WTC11 (cell line): ENCODE measurements around the gene KCNIP3. TPM values are rescaled to one million over a fixed set of nuclear protein-coding genes. Genes with fewer than 3 reads are reported as not detected.

Experiments
- ATAC-seq: fragments of 200-7000 bp; cut with Tn5 transposase; 2 replicates; pipeline ENCODE4 v1.10.0; 2021; ENCODE audit warnings: mild to moderate bottlenecking, moderate library complexity
- CTCF ChIA-PET: fragments of 300-600 bp; sonication (Branson Sonifier 250); formaldehyde crosslinking; loops from one replicate; lab custom pipeline; 2021; ENCODE audit warnings: antibody characterized with exemption; lab: Charles Lee
- POLR2A ChIA-PET: fragments of 350-600 bp; sonication (Branson Sonifier 250); formaldehyde crosslinking; loops from one replicate; lab custom pipeline; 2021; ENCODE audit warnings: antibody characterized with exemption; lab: Charles Lee
- DNase-seq: peaks from one replicate; pipeline ENCODE4 v3.0.0; 2021; ENCODE audit warnings: low spot score
- H3K27ac Mint-ChIP-seq: 2 replicates; pipeline ENCODE4 v1.8.0; 2021; ENCODE audit warnings: mixed read lengths
- H3K27me3 Mint-ChIP-seq: 2 replicates; pipeline ENCODE4 v1.8.0; 2021; ENCODE audit warnings: low read depth, mild to moderate bottlenecking, moderate library complexity, mixed read lengths
- H3K36me3 Mint-ChIP-seq: 2 replicates; pipeline ENCODE4 v1.8.0; 2021; ENCODE audit warnings: mixed read lengths
- H3K4me1 Mint-ChIP-seq: 2 replicates; pipeline ENCODE4 v1.8.0; 2022; ENCODE audit warnings: mixed read lengths
- H3K4me3 Mint-ChIP-seq: 2 replicates; pipeline ENCODE4 v1.8.0; 2021; ENCODE audit warnings: mild to moderate bottlenecking, moderate library complexity, mixed read lengths
- H3K9me3 Mint-ChIP-seq: 2 replicates; pipeline ENCODE4 v1.8.0; 2021; ENCODE audit warnings: mixed read lengths
- CREB1 ChIP-seq: sonication (generic); formaldehyde crosslinking; IDR thresholded peaks from 2 replicates; pipeline ENCODE4 v1.8.0; 2023; ENCODE audit warnings: mild to moderate bottlenecking, missing genetic modification reagents
- FOXP1 ChIP-seq: sonication (generic); formaldehyde crosslinking; IDR thresholded peaks from 2 replicates; pipeline ENCODE4 v1.8.0; 2022; ENCODE audit warnings: missing genetic modification reagents, mild to moderate bottlenecking, moderate library complexity, borderline replicate concordance
- HMGA2 ChIP-seq: fragments of 250-450 bp; sonication (Bioruptor Pico); IDR thresholded peaks from 2 replicates; pipeline ENCODE4 v1.4.0; 2021; ENCODE audit warnings: mild to moderate bottlenecking, moderate library complexity
- KAT7 ChIP-seq: sonication (generic); formaldehyde crosslinking; IDR thresholded peaks from 2 replicates; pipeline ENCODE4 v1.8.1; 2023; ENCODE audit warnings: missing genetic modification reagents, mild to moderate bottlenecking, borderline replicate concordance
- NR2C2 ChIP-seq: sonication (generic); formaldehyde crosslinking; IDR thresholded peaks from 2 replicates; pipeline ENCODE4 v1.8.0; 2022; ENCODE audit warnings: mild to moderate bottlenecking, missing genetic modification reagents
- PRRX2 ChIP-seq: fragments of 250-450 bp; sonication (Bioruptor Pico); IDR thresholded peaks from 2 replicates; pipeline ENCODE4 v1.8.0; 2021; ENCODE audit warnings: mild to moderate bottlenecking
- SMAD4 ChIP-seq: sonication (generic); formaldehyde crosslinking; IDR thresholded peaks from 2 replicates; pipeline ENCODE4 v1.8.0; 2022; ENCODE audit warnings: mild to moderate bottlenecking, missing genetic modification reagents
- TCF7 ChIP-seq: sonication (generic); formaldehyde crosslinking; IDR thresholded peaks from 2 replicates; pipeline ENCODE4 v1.8.0; 2022; ENCODE audit warnings: mild to moderate bottlenecking, low read depth, missing genetic modification reagents, moderate library complexity
- TEAD4 ChIP-seq: sonication (generic); formaldehyde crosslinking; IDR thresholded peaks from 2 replicates; pipeline ENCODE4 v1.8.0; 2022; ENCODE audit warnings: mild to moderate bottlenecking, missing genetic modification reagents
- TP53 ChIP-seq: sonication (generic); formaldehyde crosslinking; IDR thresholded peaks from 2 replicates; pipeline ENCODE4 v1.8.1; 2023; ENCODE audit warnings: mild to moderate bottlenecking, missing genetic modification reagents
- total RNA-seq: library from RNA; stranded (reverse); gene quantifications from 3 replicates; pipeline ENCODE4 v1.2.3, GENCODE V29; 2021
- TF ChIP-seq, protein P1 (sequence below): sonication (generic); formaldehyde crosslinking; IDR thresholded peaks from 2 replicates; pipeline ENCODE4 v1.8.0; 2022; ENCODE audit warnings: mild to moderate bottlenecking, missing genetic modification reagents
- TF ChIP-seq, protein P2 (sequence below): sonication (generic); formaldehyde crosslinking; IDR thresholded peaks from 2 replicates; pipeline ENCODE4 v1.8.1; 2023; ENCODE audit warnings: mild to moderate bottlenecking, missing genetic modification reagents
- TF ChIP-seq, protein P3 (sequence below): fragments of 250-450 bp; sonication (Bioruptor Pico); IDR thresholded peaks from 2 replicates; pipeline ENCODE4 v1.9.0; 2021; ENCODE audit warnings: moderate library complexity, mild to moderate bottlenecking, inconsistent platforms, borderline replicate concordance
- TF ChIP-seq, protein P4 (sequence below): fragments of 250-450 bp; sonication (Bioruptor Pico); conservative IDR thresholded peaks from 2 replicates; pipeline ENCODE4 v1.9.0; 2021; ENCODE audit warnings: mild to moderate bottlenecking
- TF ChIP-seq, protein P5 (sequence below): fragments of 250-450 bp; sonication (Bioruptor Pico); IDR thresholded peaks from 2 replicates; pipeline ENCODE4 v1.9.0; 2021; ENCODE audit warnings: mild to moderate bottlenecking
- TF ChIP-seq, protein P6 (sequence below): sonication (generic); formaldehyde crosslinking; IDR thresholded peaks from 2 replicates; pipeline ENCODE4 v1.8.0; 2022; ENCODE audit warnings: mild to moderate bottlenecking, missing genetic modification reagents
- TF ChIP-seq, protein P7 (sequence below): sonication (generic); formaldehyde crosslinking; IDR thresholded peaks from 2 replicates; pipeline ENCODE4 v1.8.0; 2022; ENCODE audit warnings: mild to moderate bottlenecking, missing genetic modification reagents

Gene KCNIP3
- total RNA-seq, 1 experiment from 2014 or later = 2.1 TPM

DNA sequence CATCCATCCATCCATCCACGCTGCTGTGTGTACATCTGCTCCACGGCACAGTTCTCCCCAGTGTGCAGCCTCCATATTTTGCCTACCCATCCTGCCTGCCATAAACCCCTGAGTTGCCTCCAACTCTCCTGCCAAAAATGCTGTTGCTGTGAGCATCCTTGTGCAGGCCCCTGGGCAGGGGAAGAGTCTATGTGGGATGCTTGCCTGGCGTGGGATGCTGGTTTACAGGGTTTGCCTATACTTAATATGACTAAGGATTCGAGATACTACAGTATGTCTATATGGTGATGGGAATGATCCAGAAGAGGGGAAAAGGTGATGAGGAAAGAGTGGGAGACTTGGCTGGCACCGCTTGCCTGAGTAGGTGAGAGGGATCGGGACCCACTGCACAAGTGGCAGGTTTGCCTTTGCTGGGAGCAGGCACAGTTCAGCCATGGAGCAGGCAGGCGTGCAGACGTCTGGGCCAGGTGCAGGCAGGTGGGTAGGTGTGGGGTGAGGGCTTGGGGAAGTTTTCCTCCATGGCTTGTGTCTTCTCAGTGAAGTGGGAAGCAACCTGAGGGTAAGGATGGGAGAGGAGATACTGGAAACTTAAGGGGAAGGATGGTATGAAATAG is 75.2 kb downstream of the KCNIP3 start:
- Mint-ChIP-seq H3K9me3 (peaks cover 6% of the 10 kb centered on the region; the same call in 1 of the 2 replicates), H3K36me3 (no peaks in the 10 kb centered on the region), H3K27me3 (no peaks in the 10 kb centered on the region), H3K4me1 (peaks cover 4% of the 10 kb centered on the region), H3K27ac (no peak overlapping the region), H3K4me3 (no peak overlapping the region)
- ChIA-PET CTCF (interaction anchor here (4.0 kb wide), 1 partner anchor 17 kb away, joined by 26 read pairs; no protein-coding TSS in a partner anchor), POLR2A (no interaction called here)
- ATAC-seq (no peak), DNase-seq (no peak)
- TF ChIP-seq, protein P1, sequence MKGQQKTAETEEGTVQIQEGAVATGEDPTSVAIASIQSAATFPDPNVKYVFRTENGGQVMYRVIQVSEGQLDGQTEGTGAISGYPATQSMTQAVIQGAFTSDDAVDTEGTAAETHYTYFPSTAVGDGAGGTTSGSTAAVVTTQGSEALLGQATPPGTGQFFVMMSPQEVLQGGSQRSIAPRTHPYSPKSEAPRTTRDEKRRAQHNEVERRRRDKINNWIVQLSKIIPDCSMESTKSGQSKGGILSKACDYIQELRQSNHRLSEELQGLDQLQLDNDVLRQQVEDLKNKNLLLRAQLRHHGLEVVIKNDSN (CRISPR knock-in tag) = no peak
- TF ChIP-seq TP53 (CRISPR knock-in tag) (no peak), FOXP1 (CRISPR knock-in tag) (no peak), TEAD4 (CRISPR knock-in tag) (no peak), HMGA2 (CRISPR knock-in tag) (no peak), TCF7 (CRISPR knock-in tag) (no peak), KAT7 (CRISPR knock-in tag) (no peak), SMAD4 (CRISPR knock-in tag) (no peak), PRRX2 (CRISPR knock-in tag) (no peak)
- TF ChIP-seq, protein P2, sequence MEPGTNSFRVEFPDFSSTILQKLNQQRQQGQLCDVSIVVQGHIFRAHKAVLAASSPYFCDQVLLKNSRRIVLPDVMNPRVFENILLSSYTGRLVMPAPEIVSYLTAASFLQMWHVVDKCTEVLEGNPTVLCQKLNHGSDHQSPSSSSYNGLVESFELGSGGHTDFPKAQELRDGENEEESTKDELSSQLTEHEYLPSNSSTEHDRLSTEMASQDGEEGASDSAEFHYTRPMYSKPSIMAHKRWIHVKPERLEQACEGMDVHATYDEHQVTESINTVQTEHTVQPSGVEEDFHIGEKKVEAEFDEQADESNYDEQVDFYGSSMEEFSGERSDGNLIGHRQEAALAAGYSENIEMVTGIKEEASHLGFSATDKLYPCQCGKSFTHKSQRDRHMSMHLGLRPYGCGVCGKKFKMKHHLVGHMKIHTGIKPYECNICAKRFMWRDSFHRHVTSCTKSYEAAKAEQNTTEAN (CRISPR knock-in tag) = no peak
- TF ChIP-seq, protein P3, sequence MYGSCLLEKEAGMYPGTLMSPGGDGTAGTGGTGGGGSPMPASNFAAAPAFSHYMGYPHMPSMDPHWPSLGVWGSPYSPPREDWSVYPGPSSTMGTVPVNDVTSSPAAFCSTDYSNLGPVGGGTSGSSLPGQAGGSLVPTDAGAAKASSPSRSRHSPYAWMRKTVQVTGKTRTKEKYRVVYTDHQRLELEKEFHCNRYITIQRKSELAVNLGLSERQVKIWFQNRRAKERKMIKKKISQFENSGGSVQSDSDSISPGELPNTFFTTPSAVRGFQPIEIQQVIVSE = no peak
- TF ChIP-seq, protein P4, sequence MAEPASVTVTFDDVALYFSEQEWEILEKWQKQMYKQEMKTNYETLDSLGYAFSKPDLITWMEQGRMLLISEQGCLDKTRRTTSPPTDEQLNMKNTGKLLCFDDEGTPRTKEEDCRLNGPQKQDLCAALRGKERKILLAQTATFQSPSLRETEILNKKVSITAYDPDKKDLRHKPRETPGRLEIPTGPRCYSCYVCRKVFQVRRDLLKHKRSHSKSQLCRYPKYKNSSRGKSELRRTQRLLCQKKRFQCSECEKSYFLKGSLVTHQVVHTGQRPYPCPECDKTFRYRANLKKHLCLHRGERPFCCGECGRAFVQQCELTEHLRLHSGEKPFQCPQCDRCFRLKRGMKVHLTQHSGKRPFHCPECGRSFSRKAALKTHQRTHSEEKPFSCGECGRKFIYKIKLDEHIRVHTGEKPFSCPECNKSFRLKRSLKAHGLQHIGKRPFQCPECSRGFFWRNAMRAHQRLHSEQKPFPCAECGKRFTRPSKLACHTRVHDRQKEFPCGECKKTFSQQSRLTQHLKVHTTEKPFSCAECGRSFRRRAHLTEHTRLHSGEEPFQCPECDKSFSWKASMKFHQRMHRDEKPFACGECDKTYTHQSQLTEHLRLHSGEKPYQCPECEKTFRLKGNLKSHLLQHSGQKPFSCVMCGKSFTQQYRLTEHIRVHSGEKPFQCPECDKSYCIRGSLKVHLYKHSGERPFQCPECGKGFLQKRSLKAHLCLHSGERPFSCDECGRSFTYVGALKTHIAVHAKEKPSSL (CRISPR knock-in tag) = no peak
- TF ChIP-seq, protein P5, sequence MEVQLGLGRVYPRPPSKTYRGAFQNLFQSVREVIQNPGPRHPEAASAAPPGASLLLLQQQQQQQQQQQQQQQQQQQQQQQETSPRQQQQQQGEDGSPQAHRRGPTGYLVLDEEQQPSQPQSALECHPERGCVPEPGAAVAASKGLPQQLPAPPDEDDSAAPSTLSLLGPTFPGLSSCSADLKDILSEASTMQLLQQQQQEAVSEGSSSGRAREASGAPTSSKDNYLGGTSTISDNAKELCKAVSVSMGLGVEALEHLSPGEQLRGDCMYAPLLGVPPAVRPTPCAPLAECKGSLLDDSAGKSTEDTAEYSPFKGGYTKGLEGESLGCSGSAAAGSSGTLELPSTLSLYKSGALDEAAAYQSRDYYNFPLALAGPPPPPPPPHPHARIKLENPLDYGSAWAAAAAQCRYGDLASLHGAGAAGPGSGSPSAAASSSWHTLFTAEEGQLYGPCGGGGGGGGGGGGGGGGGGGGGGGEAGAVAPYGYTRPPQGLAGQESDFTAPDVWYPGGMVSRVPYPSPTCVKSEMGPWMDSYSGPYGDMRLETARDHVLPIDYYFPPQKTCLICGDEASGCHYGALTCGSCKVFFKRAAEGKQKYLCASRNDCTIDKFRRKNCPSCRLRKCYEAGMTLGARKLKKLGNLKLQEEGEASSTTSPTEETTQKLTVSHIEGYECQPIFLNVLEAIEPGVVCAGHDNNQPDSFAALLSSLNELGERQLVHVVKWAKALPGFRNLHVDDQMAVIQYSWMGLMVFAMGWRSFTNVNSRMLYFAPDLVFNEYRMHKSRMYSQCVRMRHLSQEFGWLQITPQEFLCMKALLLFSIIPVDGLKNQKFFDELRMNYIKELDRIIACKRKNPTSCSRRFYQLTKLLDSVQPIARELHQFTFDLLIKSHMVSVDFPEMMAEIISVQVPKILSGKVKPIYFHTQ (CRISPR knock-in tag) = no peak
- TF ChIP-seq, protein P6, sequence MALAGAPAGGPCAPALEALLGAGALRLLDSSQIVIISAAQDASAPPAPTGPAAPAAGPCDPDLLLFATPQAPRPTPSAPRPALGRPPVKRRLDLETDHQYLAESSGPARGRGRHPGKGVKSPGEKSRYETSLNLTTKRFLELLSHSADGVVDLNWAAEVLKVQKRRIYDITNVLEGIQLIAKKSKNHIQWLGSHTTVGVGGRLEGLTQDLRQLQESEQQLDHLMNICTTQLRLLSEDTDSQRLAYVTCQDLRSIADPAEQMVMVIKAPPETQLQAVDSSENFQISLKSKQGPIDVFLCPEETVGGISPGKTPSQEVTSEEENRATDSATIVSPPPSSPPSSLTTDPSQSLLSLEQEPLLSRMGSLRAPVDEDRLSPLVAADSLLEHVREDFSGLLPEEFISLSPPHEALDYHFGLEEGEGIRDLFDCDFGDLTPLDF (CRISPR knock-in tag) = no peak
- TF ChIP-seq, protein P7, sequence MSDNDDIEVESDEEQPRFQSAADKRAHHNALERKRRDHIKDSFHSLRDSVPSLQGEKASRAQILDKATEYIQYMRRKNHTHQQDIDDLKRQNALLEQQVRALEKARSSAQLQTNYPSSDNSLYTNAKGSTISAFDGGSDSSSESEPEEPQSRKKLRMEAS (CRISPR knock-in tag) = no peak

DNA sequence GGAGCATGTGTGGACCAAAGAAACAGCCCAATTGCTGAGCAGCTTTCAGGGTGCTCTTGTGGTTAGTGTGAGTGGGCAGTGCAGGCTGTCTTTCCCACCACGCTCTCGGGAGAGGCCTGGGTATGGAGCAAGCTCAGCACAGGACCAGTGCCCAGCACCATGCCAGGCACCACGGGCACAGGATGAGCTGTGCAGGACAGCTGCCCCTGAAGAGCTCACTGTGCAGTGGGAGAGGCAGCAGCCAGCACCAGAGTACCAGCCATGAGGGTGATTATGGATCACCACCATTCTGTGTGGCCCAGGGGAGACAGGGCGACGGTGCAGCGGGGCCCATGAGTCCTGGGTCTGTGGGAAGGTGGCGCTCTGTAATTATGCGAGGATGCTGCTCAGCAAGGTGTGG is 75.7 kb downstream of the KCNIP3 start:
- Mint-ChIP-seq H3K4me1 (peaks cover 4% of the 10 kb centered on the region), H3K4me3 (no peak overlapping the region), H3K27ac (no peak overlapping the region), H3K27me3 (no peaks in the 10 kb centered on the region), H3K9me3 (peaks cover 6% of the 10 kb centered on the region; the same call in 1 of the 2 replicates), H3K36me3 (no peaks in the 10 kb centered on the region)
- no peak for TF ChIP-seq NR2C2
- TF ChIP-seq CREB1 (CRISPR knock-in tag) = no peak
- ChIA-PET POLR2A (no interaction called here), CTCF (interaction anchor here (1.2 to 4.0 kb wide), 2 partner anchors 16 to 99 kb away, joined by 3 to 26 read pairs; partner anchors contain the start of gene PROM2)
- DNase-seq (no peak), ATAC-seq (no peak)
